HEK293 (cell line): ENCODE measurements around the gene KSR1.

Source experiments
- CTCF ChIA-PET: fragments of 350-600 bp; formaldehyde crosslinking; extraction: SDS; loops from one replicate; lab custom pipeline; 2021; ENCODE audit warnings: antibody characterized with exemption; lab: Yijun Ruan, JAX
- POLR2A ChIA-PET: fragments of 300-600 bp; formaldehyde crosslinking; extraction: SDS; loops from one replicate; lab custom pipeline; 2020; ENCODE audit warnings: antibody characterized with exemption, inconsistent platforms; lab: Yijun Ruan, JAX
- H3K27ac ChIP-seq: fragments of 200-500 bp; sonication (Bioruptor generic); 2 replicates; pipeline ENCODE4 v1.5.1; 2014; ENCODE audit warnings: low read depth, low read length, control low read depth, inconsistent platforms; ENCODE audit errors: extremely low read depth
- H3K36me3 ChIP-seq, 2 experiments: fragments of 200-500 bp in 1 of 2; sonication (Bioruptor generic) in 1 of 2; 1 replicate in 1 of 2; 2 replicates in 1 of 2; pipeline ENCODE4 v1.5.1; 2014 to 2017; ENCODE audit warnings: inconsistent platforms in 2 of 2, low read length in 2 of 2; ENCODE audit not compliant: control insufficient read depth in 2 of 2, insufficient read depth in 1 of 2
- H3K4me1 ChIP-seq: fragments of 200-500 bp; sonication (Bioruptor generic); 2 replicates; pipeline ENCODE4 v1.5.1; 2014; ENCODE audit warnings: mild to moderate bottlenecking, low read length, inconsistent platforms; ENCODE audit not compliant: control insufficient read depth, insufficient read depth
- H3K4me3 ChIP-seq: 2 replicates; pipeline ENCODE4 v1.5.1; 2011; ENCODE audit warnings: low read depth, mild to moderate bottlenecking, control low read depth, low read length, moderate library complexity
- H3K9me3 ChIP-seq: fragments of 200-500 bp; sonication (Bioruptor generic); 2 replicates; pipeline ENCODE4 v1.5.1; 2014; ENCODE audit warnings: low read depth, low read length, inconsistent platforms; ENCODE audit not compliant: control insufficient read depth, insufficient read depth
- BCL11B ChIP-seq: fragments of 450-650 bp; formaldehyde crosslinking; IDR thresholded peaks from 2 replicates; pipeline ENCODE4 v1.5.1; 2016; ENCODE audit warnings: low read depth, missing biosample characterization, missing genetic modification characterization
- GLI2 ChIP-seq: fragments of 450-650 bp; formaldehyde crosslinking; IDR thresholded peaks from 2 replicates; pipeline ENCODE4; 2017; ENCODE audit warnings: missing biosample characterization, missing genetic modification characterization, low read depth, borderline replicate concordance
- GLI4 ChIP-seq: fragments of 450-650 bp; formaldehyde crosslinking; IDR thresholded peaks from 2 replicates; pipeline ENCODE4 v1.5.1; 2016; ENCODE audit warnings: missing biosample characterization, missing genetic modification characterization
- HOXC10 ChIP-seq: sonication (generic); formaldehyde crosslinking; IDR thresholded peaks from 2 replicates; pipeline ENCODE4 v1.8.1; 2023; ENCODE audit warnings: mild to moderate bottlenecking, missing genetic modification reagents
- IKZF3 ChIP-seq: fragments of 450-650 bp; IDR thresholded peaks from 2 replicates; pipeline ENCODE4 v1.5.0; 2018; ENCODE audit warnings: missing biosample characterization, mild to moderate bottlenecking, missing genetic modification characterization, moderate library complexity
- MYNN ChIP-seq: fragments of 450-650 bp; formaldehyde crosslinking; IDR thresholded peaks from 2 replicates; pipeline ENCODE4 v1.5.1; 2016; ENCODE audit warnings: missing biosample characterization, missing genetic modification characterization, borderline replicate concordance
- RBAK ChIP-seq: fragments of 450-650 bp; formaldehyde crosslinking; IDR thresholded peaks from 2 replicates; pipeline ENCODE4 v1.5.1; 2016; ENCODE audit warnings: missing biosample characterization, missing genetic modification characterization
- SP2 ChIP-seq: fragments of 450-650 bp; formaldehyde crosslinking; IDR thresholded peaks from 2 replicates; pipeline ENCODE4 v1.5.1; 2016; ENCODE audit warnings: missing biosample characterization, missing genetic modification characterization
- ZBTB7A ChIP-seq: fragments of 450-650 bp; formaldehyde crosslinking; IDR thresholded peaks from 2 replicates; pipeline ENCODE4 v1.5.1; 2016; ENCODE audit warnings: low read depth, missing biosample characterization, missing genetic modification characterization
- ZBTB8A ChIP-seq: fragments of 450-650 bp; formaldehyde crosslinking; IDR thresholded peaks from 2 replicates; pipeline ENCODE4 v1.5.1; 2016; ENCODE audit warnings: missing biosample characterization, missing genetic modification characterization
- ZFP37 ChIP-seq: fragments of 450-650 bp; formaldehyde crosslinking; IDR thresholded peaks from 2 replicates; pipeline ENCODE4 v1.5.1; 2016; ENCODE audit warnings: missing biosample characterization, missing genetic modification characterization
- ZNF146 ChIP-seq: fragments of 450-650 bp; formaldehyde crosslinking; IDR thresholded peaks from 2 replicates; pipeline ENCODE4 v1.5.1; 2016; ENCODE audit warnings: missing biosample characterization, missing genetic modification characterization
- ZNF302 ChIP-seq: fragments of 450-650 bp; formaldehyde crosslinking; IDR thresholded peaks from 2 replicates; pipeline ENCODE4 v1.5.1; 2016; ENCODE audit warnings: missing biosample characterization, missing genetic modification characterization, low read depth
- ZNF311 ChIP-seq: fragments of 450-650 bp; formaldehyde crosslinking; IDR thresholded peaks from 2 replicates; pipeline ENCODE4 v1.5.1; 2017; ENCODE audit warnings: missing biosample characterization, missing genetic modification characterization, borderline replicate concordance
- ZNF658 ChIP-seq: fragments of 450-650 bp; formaldehyde crosslinking; IDR thresholded peaks from 2 replicates; pipeline ENCODE4; 2016; ENCODE audit warnings: missing biosample characterization, missing genetic modification characterization
- ZNF768 ChIP-seq: fragments of 450-650 bp; formaldehyde crosslinking; IDR thresholded peaks from 2 replicates; pipeline ENCODE4 v1.5.1; 2018; ENCODE audit warnings: missing biosample characterization, mild to moderate bottlenecking, missing genetic modification characterization
- TF ChIP-seq, protein P1 (sequence below): fragments of 450-650 bp; formaldehyde crosslinking; IDR thresholded peaks from 2 replicates; pipeline ENCODE4 v1.5.1; 2016; ENCODE audit warnings: missing biosample characterization, missing genetic modification characterization, low read depth
- TF ChIP-seq, protein P2 (sequence below): fragments of 450-650 bp; formaldehyde crosslinking; IDR thresholded peaks from 2 replicates; pipeline ENCODE4 v1.5.1; 2016; ENCODE audit warnings: missing biosample characterization, missing genetic modification characterization
- TF ChIP-seq, protein P3 (sequence below): fragments of 450-650 bp; formaldehyde crosslinking; IDR thresholded peaks from 2 replicates; pipeline ENCODE4 v1.5.1; 2016; ENCODE audit warnings: missing biosample characterization, missing genetic modification characterization
- TF ChIP-seq, protein P4 (sequence below): fragments of 450-650 bp; formaldehyde crosslinking; IDR thresholded peaks from 2 replicates; pipeline ENCODE4 v1.5.1; 2016; ENCODE audit warnings: missing biosample characterization, missing genetic modification characterization

Gene KSR1

DNA sequence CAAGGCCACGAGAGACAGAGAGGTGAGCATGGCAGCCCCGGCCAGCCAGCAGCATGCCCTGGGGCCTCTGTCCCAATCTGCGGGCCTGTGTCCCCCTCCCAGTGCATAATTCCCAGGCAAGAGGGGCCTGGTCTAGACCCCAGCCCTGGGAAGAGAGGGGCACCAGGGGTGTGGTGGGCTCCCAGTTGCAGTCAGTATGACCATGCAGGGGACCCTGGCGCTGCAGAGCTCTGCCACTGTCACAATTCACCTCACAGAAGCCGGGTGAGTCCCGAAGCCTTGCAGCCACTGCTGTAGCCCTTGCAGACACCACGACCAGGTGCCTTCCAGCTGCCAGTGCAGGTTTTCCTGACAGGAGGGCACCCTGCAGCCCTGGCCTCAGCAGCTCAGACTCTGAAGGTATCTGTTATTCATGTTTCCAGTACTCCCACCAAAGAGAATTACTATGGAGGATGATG is 25.8 kb upstream of the KSR1 start:
- H3K4me1 ChIP-seq = no peaks in the 10 kb centered on the region
- TF ChIP-seq BCL11B (tag by site-specific recombination) = no peak
- TF ChIP-seq ZNF768 (tag by site-specific recombination) = no peak
- no peak for TF ChIP-seq GLI2 (tag by site-specific recombination)
- no peak for TF ChIP-seq ZNF658
- TF ChIP-seq, protein P1, sequence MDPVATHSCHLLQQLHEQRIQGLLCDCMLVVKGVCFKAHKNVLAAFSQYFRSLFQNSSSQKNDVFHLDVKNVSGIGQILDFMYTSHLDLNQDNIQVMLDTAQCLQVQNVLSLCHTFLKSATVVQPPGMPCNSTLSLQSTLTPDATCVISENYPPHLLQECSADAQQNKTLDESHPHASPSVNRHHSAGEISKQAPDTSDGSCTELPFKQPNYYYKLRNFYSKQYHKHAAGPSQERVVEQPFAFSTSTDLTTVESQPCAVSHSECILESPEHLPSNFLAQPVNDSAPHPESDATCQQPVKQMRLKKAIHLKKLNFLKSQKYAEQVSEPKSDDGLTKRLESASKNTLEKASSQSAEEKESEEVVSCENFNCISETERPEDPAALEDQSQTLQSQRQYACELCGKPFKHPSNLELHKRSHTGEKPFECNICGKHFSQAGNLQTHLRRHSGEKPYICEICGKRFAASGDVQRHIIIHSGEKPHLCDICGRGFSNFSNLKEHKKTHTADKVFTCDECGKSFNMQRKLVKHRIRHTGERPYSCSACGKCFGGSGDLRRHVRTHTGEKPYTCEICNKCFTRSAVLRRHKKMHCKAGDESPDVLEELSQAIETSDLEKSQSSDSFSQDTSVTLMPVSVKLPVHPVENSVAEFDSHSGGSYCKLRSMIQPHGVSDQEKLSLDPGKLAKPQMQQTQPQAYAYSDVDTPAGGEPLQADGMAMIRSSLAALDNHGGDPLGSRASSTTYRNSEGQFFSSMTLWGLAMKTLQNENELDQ (tag by site-specific recombination) = no peak
- TF ChIP-seq, protein P2, sequence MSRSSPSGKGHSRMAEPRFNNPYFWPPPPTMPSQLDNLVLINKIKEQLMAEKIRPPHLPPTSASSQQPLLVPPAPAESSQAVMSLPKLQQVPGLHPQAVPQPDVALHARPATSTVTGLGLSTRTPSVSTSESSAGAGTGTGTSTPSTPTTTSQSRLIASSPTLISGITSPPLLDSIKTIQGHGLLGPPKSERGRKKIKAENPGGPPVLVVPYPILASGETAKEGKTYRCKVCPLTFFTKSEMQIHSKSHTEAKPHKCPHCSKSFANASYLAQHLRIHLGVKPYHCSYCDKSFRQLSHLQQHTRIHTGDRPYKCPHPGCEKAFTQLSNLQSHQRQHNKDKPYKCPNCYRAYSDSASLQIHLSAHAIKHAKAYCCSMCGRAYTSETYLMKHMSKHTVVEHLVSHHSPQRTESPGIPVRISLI = no peak
- TF ChIP-seq, protein P3, sequence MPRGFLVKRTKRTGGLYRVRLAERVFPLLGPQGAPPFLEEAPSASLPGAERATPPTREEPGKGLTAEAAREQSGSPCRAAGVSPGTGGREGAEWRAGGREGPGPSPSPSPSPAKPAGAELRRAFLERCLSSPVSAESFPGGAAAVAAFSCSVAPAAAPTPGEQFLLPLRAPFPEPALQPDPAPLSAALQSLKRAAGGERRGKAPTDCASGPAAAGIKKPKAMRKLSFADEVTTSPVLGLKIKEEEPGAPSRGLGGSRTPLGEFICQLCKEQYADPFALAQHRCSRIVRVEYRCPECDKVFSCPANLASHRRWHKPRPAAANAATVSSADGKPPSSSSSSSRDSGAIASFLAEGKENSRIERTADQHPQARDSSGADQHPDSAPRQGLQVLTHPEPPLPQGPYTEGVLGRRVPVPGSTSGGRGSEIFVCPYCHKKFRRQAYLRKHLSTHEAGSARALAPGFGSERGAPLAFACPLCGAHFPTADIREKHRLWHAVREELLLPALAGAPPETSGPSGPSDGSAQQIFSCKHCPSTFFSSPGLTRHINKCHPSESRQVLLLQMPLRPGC = no peak
- no peak for TF ChIP-seq ZFP37 (tag by site-specific recombination)
- no peak for TF ChIP-seq ZBTB8A (tag by site-specific recombination)
- no peak for TF ChIP-seq GLI4 (tag by site-specific recombination)
- no peak for TF ChIP-seq HOXC10
- TF ChIP-seq ZNF146 (tag by site-specific recombination) = no peak
- no peak for TF ChIP-seq SP2 (tag by site-specific recombination)
- no peak for TF ChIP-seq MYNN (tag by site-specific recombination)
- no peak for TF ChIP-seq ZNF302 (tag by site-specific recombination)
- TF ChIP-seq, all 188 proteins: peak for 0
- Histone ChIP-seq H3K4me3 (no peak overlapping the region), H3K27ac (no peak overlapping the region), H3K36me3 (no peaks in the 10 kb centered on the region), H3K9me3 (no peaks in the 10 kb centered on the region)
- ChIA-PET POLR2A (no interaction called here), CTCF (interaction anchor here (0.6 to 2.9 kb wide), 9 partner anchors 9 to 178 kb away, joined by 3 to 15 read pairs (median 7); no protein-coding TSS in a partner anchor)

DNA sequence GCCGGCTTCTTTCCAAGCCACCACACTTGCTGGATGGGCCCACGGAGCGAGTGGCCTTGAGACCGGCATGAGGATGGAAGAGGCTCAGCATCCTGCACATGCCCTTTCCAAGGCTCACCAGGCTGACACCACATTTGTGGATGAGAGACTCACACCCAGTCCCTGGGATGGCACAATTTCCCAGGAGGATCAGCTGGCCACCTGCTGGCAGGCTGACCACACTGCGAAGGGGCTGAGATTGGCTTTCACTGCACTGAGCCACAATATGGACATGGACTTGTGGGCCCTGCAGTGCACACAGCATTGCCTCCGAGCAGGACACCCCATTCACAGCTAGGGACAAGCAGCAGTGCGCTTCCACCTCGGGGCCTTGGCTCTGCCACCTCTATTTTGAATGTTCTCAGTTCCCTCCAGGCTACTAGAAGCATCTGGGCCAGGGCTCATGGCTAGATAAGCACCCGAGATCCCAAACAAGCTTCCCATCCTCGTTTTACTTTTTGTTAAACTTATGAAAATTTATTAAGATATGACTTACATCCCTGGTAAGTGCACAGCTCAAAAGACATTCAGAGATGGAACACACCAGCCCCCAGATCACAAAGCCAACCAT is 25.3 kb upstream of the KSR1 start:
- CTCF ChIA-PET = interaction anchor here (0.6 to 2.9 kb wide), 19 partner anchors 9 to 220 kb away, joined by 3 to 15 read pairs (median 4); no protein-coding TSS in a partner anchor
- POLR2A ChIA-PET = no interaction called here
- no peaks in the 10 kb centered on the region for H3K9me3 ChIP-seq

More for the DNA sequence above, 25.3 kb upstream of the KSR1 start:
- TF ChIP-seq ZNF311 (tag by site-specific recombination) = no peak
- no peak for TF ChIP-seq RBAK
- TF ChIP-seq, protein P4, sequence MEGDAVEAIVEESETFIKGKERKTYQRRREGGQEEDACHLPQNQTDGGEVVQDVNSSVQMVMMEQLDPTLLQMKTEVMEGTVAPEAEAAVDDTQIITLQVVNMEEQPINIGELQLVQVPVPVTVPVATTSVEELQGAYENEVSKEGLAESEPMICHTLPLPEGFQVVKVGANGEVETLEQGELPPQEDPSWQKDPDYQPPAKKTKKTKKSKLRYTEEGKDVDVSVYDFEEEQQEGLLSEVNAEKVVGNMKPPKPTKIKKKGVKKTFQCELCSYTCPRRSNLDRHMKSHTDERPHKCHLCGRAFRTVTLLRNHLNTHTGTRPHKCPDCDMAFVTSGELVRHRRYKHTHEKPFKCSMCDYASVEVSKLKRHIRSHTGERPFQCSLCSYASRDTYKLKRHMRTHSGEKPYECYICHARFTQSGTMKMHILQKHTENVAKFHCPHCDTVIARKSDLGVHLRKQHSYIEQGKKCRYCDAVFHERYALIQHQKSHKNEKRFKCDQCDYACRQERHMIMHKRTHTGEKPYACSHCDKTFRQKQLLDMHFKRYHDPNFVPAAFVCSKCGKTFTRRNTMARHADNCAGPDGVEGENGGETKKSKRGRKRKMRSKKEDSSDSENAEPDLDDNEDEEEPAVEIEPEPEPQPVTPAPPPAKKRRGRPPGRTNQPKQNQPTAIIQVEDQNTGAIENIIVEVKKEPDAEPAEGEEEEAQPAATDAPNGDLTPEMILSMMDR (tag by site-specific recombination) = peak; percentile 56
- no peak for TF ChIP-seq IKZF3 (tag by site-specific recombination)
- no peak for TF ChIP-seq ZBTB7A (tag by site-specific recombination)
- no peak overlapping the region for H3K27ac ChIP-seq
- H3K4me3 ChIP-seq = no peak overlapping the region
- no peaks in the 10 kb centered on the region for H3K4me1 ChIP-seq
- H3K36me3 ChIP-seq = no peaks in the 10 kb centered on the region
